Endothelial cell of umbilical vein (primary cell): ENCODE data around the gene KCNN1. TPM values are rescaled to one million over a fixed set of nuclear protein-coding genes. Genes with fewer than 3 reads are reported as not detected.

Experiments
- BruUV-seq: library from RNA; stranded (reverse); fragments of 400-500 nt; replicated peaks from 2 replicates; lab custom pipeline; 2021; lab: Mats Ljungman, UMichigan
- CTCF ChIA-PET: fragments of 300-600, 350-600 bp; sonication (Branson Sonifier 250); formaldehyde crosslinking; loops from one replicate; lab custom pipeline; 2021; ENCODE audit warnings: antibody characterized with exemption, inconsistent platforms; lab: Charles Lee
- POLR2A ChIA-PET: fragments of 300-600, 350-600 bp; sonication (Branson Sonifier 250); formaldehyde crosslinking; loops from one replicate; lab custom pipeline; 2021; ENCODE audit warnings: antibody characterized with exemption, inconsistent platforms; lab: Charles Lee
- DNase-seq: peaks from one replicate; pipeline ENCODE4 v3.0.0-alpha.2; 2011; ENCODE audit warnings: low read depth, low spot score
- FAIRE-seq: peaks from 2 replicates; lab custom pipeline; 2011; peaks lifted over from hg19 to GRCh38; lab: Jason Lieb, UNC
- H2AFZ ChIP-seq: 2 replicates; pipeline ENCODE4 v1.6.0; 2012; ENCODE audit warnings: low read depth, low read length, control low read depth, inconsistent platforms
- H3K27ac ChIP-seq: 2 replicates; pipeline ENCODE4 v1.5.1; 2011; ENCODE audit warnings: low read depth, mild to moderate bottlenecking, control low read depth, low read length, moderate library complexity; ENCODE audit not compliant: insufficient read depth
- H3K27me3 ChIP-seq, 2 experiments: 2 replicates each; pipeline versions ENCODE4 v1.6.0 to v1.6.1; 2011; ENCODE audit warnings: low read length in 2 of 2, mixed read lengths in 1 of 2; ENCODE audit not compliant: control insufficient read depth in 2 of 2, insufficient read depth in 2 of 2
- H3K36me3 ChIP-seq, 2 experiments: 2 replicates in 1 of 2; 3 replicates in 1 of 2; pipeline ENCODE4 v1.5.1; 2011; ENCODE audit warnings: low read length in 2 of 2, mild to moderate bottlenecking in 1 of 2, moderate library complexity in 1 of 2; ENCODE audit not compliant: control insufficient read depth in 2 of 2, insufficient read depth in 2 of 2; ENCODE audit errors: extremely low read depth in 1 of 2
- H3K4me1 ChIP-seq: 3 replicates; pipeline ENCODE4 v1.5.1; 2011; ENCODE audit warnings: mild to moderate bottlenecking, low read length; ENCODE audit not compliant: control insufficient read depth, insufficient read depth; ENCODE audit errors: extremely low read depth
- H3K4me2 ChIP-seq: 2 replicates; pipeline ENCODE4 v1.6.1; 2011; ENCODE audit warnings: low read length, control low read depth, mixed read lengths; ENCODE audit not compliant: insufficient read depth
- H3K4me3 ChIP-seq, 3 experiments: fragments of 200-600 bp in 1 of 3; sonication (generic), shearing (Covaris generic) in 1 of 3; replicated peaks in 1 of 3; 2 replicates each; pipeline ENCODE4 v1.5.1; 2011 to 2016; ENCODE audit warnings: control low read depth in 3 of 3, low read length in 3 of 3, mild to moderate bottlenecking in 2 of 3, inconsistent platforms in 1 of 3, low read depth in 1 of 3, moderate library complexity in 1 of 3; ENCODE audit not compliant: insufficient read depth in 1 of 3
- H3K79me2 ChIP-seq: 2 replicates; pipeline ENCODE4 v1.6.0; 2012; ENCODE audit warnings: low read length, inconsistent platforms; ENCODE audit not compliant: control insufficient read depth, insufficient read depth
- H3K9ac ChIP-seq: replicated peaks from 2 replicates; pipeline ENCODE3; 2011; ENCODE audit warnings: low read length, control low read depth; ENCODE audit not compliant: insufficient read depth; ENCODE audit errors: extremely low read depth
- H3K9me1 ChIP-seq: replicated peaks from 3 replicates; pipeline ENCODE4 v1.6.0; 2011; ENCODE audit warnings: mild to moderate bottlenecking, low read length; ENCODE audit not compliant: control insufficient read depth, insufficient read depth; ENCODE audit errors: extremely low read depth
- H3K9me3 ChIP-seq: replicated peaks from 2 replicates; pipeline ENCODE4 v1.5.1; 2012; ENCODE audit warnings: low read length, inconsistent platforms; ENCODE audit not compliant: control insufficient read depth, insufficient read depth
- H4K20me1 ChIP-seq: replicated peaks from 2 replicates; pipeline ENCODE3; 2011; ENCODE audit warnings: mild to moderate bottlenecking, low read length; ENCODE audit not compliant: control insufficient read depth, insufficient read depth; ENCODE audit errors: extremely low read depth
- EZH2 ChIP-seq: IDR thresholded peaks from 2 replicates; pipeline ENCODE4 v1.6.1; 2012; ENCODE audit warnings: borderline replicate concordance, low read depth, mild to moderate bottlenecking, moderate library complexity, low read length, inconsistent platforms; ENCODE audit not compliant: severe bottlenecking
- FOS ChIP-seq: IDR thresholded peaks from 2 replicates; pipeline ENCODE4 v1.6.1; 2011; ENCODE audit warnings: mild to moderate bottlenecking, low read length, moderate library complexity, borderline replicate concordance; ENCODE audit not compliant: insufficient read depth
- JUN ChIP-seq: IDR thresholded peaks from 2 replicates; pipeline ENCODE4 v1.6.1; 2011; ENCODE audit warnings: borderline replicate concordance, low read depth; ENCODE audit not compliant: insufficient read length, insufficient read depth
- POLR2A ChIP-seq: IDR thresholded peaks from 2 replicates; pipeline ENCODE4 v1.6.1; 2012; ENCODE audit warnings: low read depth, mild to moderate bottlenecking, control low read depth, low read length
- dilution Hi-C: fragments of 300-500 bp; cut with MboI; formaldehyde crosslinking; loops from one replicate; pipeline ENCODE4 v1.15.0; 2019; ENCODE audit warnings: low sequenced_read_pairs; ENCODE audit not compliant: extremely low pct_ligation_motif_present
- intact Hi-C: fragments of 100-400 bp; cut with micrococcal nuclease; formaldehyde crosslinking; loops from one replicate; pipeline ENCODE4 v1.10.0; 2022
- polyA plus RNA-seq, 4 experiments: library from polyadenylated mRNA; depleted of rRNA in 3 of 4; stranded (reverse) in 3 of 4; unstranded in 1 of 4; fragments of >200 nt; gene quantifications; 2 replicates each; pipeline versions ENCODE4 v1.2.1 to v1.2.3, GENCODE V29; 2011 to 2012; ENCODE audit warnings: missing spikeins in 1 of 4
- total RNA-seq: library from RNA; stranded (reverse); gene quantifications from 2 replicates; pipeline ENCODE4 v1.2.3, GENCODE V29; 2021
- TF ChIP-seq, protein P1 (sequence below): IDR thresholded peaks from 2 replicates; pipeline ENCODE4 v1.6.1; 2011; ENCODE audit not compliant: insufficient read depth, insufficient read length
- TF ChIP-seq, protein P2 (sequence below), 2 donors: IDR thresholded peaks; 1 replicate in 1 of 2; 2 replicates in 1 of 2; pipeline ENCODE4 v1.5.1; 2011; ENCODE audit warnings: low read length in 2 of 2, mild to moderate bottlenecking in 2 of 2, moderate library complexity in 2 of 2, control low read depth in 1 of 2, inconsistent platforms in 1 of 2, low read depth in 1 of 2; ENCODE audit not compliant: insufficient read depth in 1 of 2; ENCODE audit errors: extremely low read depth in 1 of 2

Gene KCNN1
- total and polyA plus RNA-seq, 2 donors (not counting 3 experiments of a cell fraction or from before 2014, with no cell fraction given) = 0.18 to 0.80 TPM

- DNase-seq (no peak), FAIRE-seq (no peak)
- peaks cover 48 to 51% of the 10 kb centered on the region in 2 experiments for H3K27me3 ChIP-seq
- no peak overlapping the region for H2AFZ ChIP-seq
- peaks cover 8% of the 10 kb centered on the region for H3K4me1 ChIP-seq
- no TSS peak for BruUV-seq
- H3K9me3 ChIP-seq = no peaks in the 10 kb centered on the region
- ChIA-PET CTCF (no interaction called here), POLR2A (no interaction called here)
- H3K4me3 ChIP-seq = no peak overlapping the region
- dilution Hi-C loops = no loop called here
- no peaks in the 10 kb centered on the region for H4K20me1 ChIP-seq
- H3K79me2 ChIP-seq = no peaks in the 10 kb centered on the region
- no peak for TF ChIP-seq FOS
- TF ChIP-seq JUN = no peak
- peak; percentile 90 for TF ChIP-seq EZH2
- TF ChIP-seq, protein P1, sequence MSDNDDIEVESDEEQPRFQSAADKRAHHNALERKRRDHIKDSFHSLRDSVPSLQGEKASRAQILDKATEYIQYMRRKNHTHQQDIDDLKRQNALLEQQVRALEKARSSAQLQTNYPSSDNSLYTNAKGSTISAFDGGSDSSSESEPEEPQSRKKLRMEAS = no peak
- TF ChIP-seq POLR2A = no peak
- TF ChIP-seq, protein P2, sequence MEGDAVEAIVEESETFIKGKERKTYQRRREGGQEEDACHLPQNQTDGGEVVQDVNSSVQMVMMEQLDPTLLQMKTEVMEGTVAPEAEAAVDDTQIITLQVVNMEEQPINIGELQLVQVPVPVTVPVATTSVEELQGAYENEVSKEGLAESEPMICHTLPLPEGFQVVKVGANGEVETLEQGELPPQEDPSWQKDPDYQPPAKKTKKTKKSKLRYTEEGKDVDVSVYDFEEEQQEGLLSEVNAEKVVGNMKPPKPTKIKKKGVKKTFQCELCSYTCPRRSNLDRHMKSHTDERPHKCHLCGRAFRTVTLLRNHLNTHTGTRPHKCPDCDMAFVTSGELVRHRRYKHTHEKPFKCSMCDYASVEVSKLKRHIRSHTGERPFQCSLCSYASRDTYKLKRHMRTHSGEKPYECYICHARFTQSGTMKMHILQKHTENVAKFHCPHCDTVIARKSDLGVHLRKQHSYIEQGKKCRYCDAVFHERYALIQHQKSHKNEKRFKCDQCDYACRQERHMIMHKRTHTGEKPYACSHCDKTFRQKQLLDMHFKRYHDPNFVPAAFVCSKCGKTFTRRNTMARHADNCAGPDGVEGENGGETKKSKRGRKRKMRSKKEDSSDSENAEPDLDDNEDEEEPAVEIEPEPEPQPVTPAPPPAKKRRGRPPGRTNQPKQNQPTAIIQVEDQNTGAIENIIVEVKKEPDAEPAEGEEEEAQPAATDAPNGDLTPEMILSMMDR (IDR thresholded peaks at IDR 0.05; ENCODE audit: extremely low read depth in 1 of 2, insufficient read depth in 1 of 2, low read depth in 1 of 2, low read length in 2 of 2) = no peak
- H3K9me1 ChIP-seq = no peaks in the 10 kb centered on the region
- H3K9ac ChIP-seq = no peak overlapping the region
- intact Hi-C loops = no loop called here
- no peak overlapping the region for H3K27ac ChIP-seq
- no peak overlapping the region for H3K4me2 ChIP-seq
- H3K36me3 ChIP-seq = no peaks in the 10 kb centered on the region
Measured at GRCh38 chr19:17951157-17951989, 15.5 kb upstream of the KCNN1 start.
